MG63 (cell line): ENCODE measurements around the gene HDAC4. TPM values are rescaled to one million over a fixed set of nuclear protein-coding genes. Genes with fewer than 3 reads are reported as not detected.
A peak's percentile ranks its signal among the peaks of the same experiment; 100 is the strongest.

Experiments
- DNase-seq: peaks from one replicate; pipeline ENCODE4 v3.0.0-alpha.2; 2020
- H3K27me3 ChIP-seq: fragments of 250-450 bp; sonication (Bioruptor Pico); 2 replicates; pipeline ENCODE4 v1.5.1; 2020; ENCODE audit warnings: mild to moderate bottlenecking, moderate library complexity
- H3K36me3 ChIP-seq: fragments of 250-450 bp; sonication (Bioruptor Pico); 2 replicates; pipeline ENCODE4 v1.5.1; 2020; ENCODE audit warnings: mild to moderate bottlenecking, moderate library complexity
- H3K4me3 ChIP-seq: fragments of 250-450 bp; sonication (Bioruptor Pico); 2 replicates; pipeline ENCODE4 v1.5.1; 2020; ENCODE audit warnings: mild to moderate bottlenecking, moderate library complexity
- H3K9me3 ChIP-seq: fragments of 250-450 bp; sonication (Bioruptor Pico); 2 replicates; pipeline ENCODE4 v1.5.1; 2020; ENCODE audit warnings: mild to moderate bottlenecking, moderate library complexity
- total RNA-seq: library from RNA; depleted of rRNA; stranded (reverse); fragments of >200 nt; shearing (Covaris generic); gene quantifications from 2 replicates; pipeline ENCODE4 v1.2.3, GENCODE V29; 2014; ENCODE audit warnings: low replicate concordance

Gene HDAC4
- total RNA-seq, 1 experiment from 2014 or later, result 27.3 TPM

DNA sequence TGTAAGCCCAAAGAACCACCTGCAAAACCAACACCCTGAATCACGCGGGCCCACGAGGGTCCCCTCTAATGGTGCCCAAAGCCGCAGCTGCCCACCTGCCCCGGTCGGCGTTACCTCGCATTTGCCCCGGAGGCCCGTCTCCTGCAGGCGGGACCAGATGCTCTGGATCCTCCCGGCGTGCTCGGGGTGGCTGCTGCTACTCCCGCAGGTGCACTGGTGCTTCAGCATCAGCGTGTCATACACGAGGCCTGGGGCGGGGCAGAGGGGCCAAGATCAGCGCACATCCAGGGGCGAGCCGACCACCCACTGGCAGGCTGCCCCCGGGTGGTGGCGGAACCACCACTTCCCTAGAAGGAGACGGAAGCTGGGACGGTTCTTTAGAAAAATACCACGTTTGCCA, 292.9 kb downstream of the HDAC4 start:
- no peak overlapping the region for H3K4me3 ChIP-seq
- no peaks in the 10 kb centered on the region for H3K9me3 ChIP-seq
- no peaks in the 10 kb centered on the region; the same call in 1 of the 2 replicates for H3K36me3 ChIP-seq
- no peak for DNase-seq
- H3K27me3 ChIP-seq, result no peaks in the 10 kb centered on the region

DNA sequence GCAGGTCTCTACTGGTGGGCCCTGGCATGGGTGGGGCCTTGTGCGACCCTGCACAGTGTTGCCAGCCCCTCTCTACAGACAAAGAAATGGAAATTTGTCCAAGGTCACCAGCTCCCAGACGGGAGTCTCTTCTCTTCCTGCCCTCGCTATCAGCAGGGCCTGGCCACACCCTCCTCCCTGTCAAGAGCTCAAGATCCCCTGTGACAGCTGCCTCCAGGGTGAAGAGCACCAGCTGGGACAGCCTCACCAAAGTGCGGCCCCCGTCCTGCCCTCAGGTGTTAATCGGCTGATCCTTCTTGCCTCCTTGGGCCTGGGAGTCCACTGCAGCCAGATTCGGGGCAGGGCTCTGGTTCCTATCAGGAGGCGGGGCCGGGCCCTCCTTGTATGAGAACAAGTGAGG, 293.9 kb downstream of the HDAC4 start:
- H3K9me3 ChIP-seq, result no peaks in the 10 kb centered on the region
- DNase-seq, result no peak
- H3K36me3 ChIP-seq, result no peaks in the 10 kb centered on the region; the same call in 1 of the 2 replicates
- no peak overlapping the region for H3K4me3 ChIP-seq
- H3K27me3 ChIP-seq, result no peaks in the 10 kb centered on the region

DNA sequence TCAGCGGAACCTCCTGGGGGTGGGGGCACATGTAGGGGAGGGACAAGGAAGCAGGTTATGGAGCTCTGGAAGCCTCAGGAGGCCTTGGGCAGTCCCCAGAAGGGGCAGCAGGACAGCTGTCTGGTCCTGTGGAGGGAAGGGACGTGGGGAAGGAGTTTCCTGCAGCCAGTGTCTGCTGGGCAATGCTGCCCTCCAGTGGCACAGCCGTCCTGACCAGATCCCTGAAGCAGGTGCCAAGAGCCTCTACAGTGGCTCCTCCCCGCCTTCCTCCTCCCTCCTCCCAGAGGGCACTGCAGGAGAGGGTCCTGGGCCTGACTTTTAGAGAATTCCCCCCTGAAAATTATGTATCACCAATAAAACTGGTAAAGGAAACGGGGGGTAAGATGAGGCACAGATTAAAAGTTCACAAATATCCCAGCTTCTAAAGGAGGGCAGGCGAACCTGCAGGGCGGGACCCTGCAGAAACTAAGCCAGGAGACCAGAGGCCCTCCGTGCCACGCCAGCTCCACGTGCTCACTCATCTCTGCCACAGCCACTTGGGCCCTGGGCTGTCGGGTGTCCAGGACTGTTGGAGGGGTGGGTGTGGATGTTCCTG, 294.4 kb downstream of the HDAC4 start:
- no peaks in the 10 kb centered on the region for H3K9me3 ChIP-seq
- no peaks in the 10 kb centered on the region for H3K27me3 ChIP-seq
- DNase-seq, result peak; percentile 69
- no peak overlapping the region for H3K4me3 ChIP-seq
- no peaks in the 10 kb centered on the region; the same call in 1 of the 2 replicates for H3K36me3 ChIP-seq

DNA sequence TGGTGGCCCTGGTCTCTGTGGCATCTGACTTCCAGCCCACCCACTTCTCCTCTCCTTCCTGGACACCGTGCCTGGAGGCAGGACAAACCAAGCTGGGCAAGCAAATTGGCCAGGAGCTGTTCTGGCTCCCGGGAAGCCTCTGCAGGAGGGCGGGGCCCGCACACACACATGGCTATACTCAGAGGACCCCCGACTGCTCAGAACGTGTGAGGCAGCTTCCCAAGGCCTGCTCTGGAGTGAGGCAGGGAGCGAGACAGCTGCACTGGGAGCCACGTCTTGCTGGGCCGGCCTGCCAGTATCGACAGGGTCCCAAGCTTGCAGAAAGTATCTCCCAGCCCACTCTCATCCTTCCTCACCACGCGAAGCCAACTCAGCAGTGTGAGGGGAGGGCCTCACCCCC, 295.6 kb downstream of the HDAC4 start:
- DNase-seq, result no peak
- Histone ChIP-seq H3K4me3 (no peak overlapping the region), H3K27me3 (no peaks in the 10 kb centered on the region), H3K9me3 (no peaks in the 10 kb centered on the region), H3K36me3 (no peaks in the 10 kb centered on the region; the same call in none of the 2 replicates)

DNA sequence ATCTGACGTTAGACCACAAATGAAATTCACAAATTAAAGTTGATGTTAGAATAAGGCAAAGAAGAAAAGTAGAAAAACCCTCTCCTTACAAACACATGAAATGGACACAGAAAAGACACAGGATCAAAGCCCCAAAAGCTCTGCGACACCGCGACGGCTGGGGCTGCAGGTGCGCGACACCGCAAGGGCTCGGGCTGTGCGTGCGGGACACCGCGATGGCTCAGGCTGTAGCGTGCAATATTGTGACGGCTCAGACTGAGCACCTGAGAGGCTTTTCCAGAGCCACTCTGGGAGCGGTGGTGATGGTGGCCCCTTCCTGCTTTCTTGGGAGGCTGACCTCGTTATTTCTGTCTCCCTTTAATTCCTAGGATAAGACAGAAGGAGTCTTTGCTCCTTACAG, 296.0 kb downstream of the HDAC4 start:
- Histone ChIP-seq H3K27me3 (no peaks in the 10 kb centered on the region), H3K36me3 (no peaks in the 10 kb centered on the region; the same call in none of the 2 replicates), H3K4me3 (no peak overlapping the region), H3K9me3 (no peaks in the 10 kb centered on the region)
- DNase-seq, result no peak

DNA sequence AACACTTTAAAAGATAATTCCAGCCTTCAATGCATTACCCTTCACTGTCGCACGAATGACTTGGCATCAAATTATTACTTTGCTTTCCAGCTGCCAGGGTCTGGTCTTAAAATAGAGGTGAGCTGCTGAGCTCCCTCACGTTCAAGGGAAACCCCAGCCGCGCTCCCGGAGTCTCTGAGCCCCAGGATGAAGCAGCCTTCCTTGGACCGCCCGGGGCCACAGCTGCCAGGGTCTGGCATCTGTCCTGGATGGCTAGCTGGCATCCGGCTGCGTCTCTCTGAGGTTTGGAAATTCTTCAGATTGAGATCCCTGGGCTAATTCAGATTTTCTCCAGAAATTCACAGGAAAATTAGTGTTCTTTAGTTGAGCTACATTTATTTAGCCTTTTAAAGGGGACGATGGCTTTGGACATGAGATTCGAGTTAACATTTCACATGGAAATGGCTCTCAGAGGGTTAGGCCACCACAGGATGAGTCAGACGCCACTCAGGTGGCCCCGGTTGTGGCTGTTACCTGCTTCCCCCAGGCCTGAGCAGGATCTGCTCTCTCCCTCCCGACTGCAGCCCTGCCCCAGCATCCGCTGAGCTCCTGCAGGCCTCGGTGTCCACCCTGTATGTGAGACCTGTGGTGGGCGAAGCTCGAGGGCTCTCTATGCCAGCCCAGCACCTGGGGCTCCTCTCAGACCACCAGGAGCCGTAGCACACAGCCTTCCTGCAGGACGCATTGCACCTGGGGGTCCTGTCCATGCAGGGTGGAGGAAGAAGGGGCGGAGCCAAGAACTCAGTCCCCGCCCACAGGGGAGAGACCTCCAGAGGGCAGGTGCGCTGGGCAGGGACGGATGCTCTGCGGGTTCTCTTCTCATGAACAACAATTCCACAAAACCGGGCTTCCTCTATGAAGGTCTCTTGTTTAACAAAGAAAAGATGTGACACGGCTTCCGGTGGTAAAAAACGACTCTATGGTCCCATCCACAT, 297.4 kb downstream of the HDAC4 start:
- Histone ChIP-seq H3K36me3 (peaks cover 3% of the 10 kb centered on the region), H3K27me3 (no peaks in the 10 kb centered on the region), H3K4me3 (no peak overlapping the region), H3K9me3 (no peaks in the 10 kb centered on the region)
- peak; percentile 79 for DNase-seq

DNA sequence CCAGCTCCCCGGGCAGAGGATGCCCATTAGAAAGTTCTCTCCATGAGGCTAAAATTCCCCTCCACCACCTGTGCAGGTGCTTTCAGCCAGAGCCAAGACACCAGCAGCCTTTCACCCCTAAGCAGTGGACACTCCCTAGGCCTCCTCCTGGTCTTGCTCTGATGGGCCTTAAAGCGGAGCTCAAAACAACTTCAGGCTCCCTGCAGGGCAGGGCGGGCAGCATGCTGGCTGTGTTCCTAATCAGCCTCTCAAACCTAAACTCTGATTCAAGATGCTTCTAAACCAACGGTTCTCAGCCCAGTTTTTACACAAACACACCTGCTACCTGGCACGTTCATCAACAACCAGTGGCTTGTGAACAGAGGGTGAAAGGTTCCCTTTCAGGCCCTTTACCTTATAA, 298.6 kb downstream of the HDAC4 start:
- no peak for DNase-seq
- Histone ChIP-seq H3K27me3 (no peaks in the 10 kb centered on the region), H3K9me3 (no peaks in the 10 kb centered on the region), H3K36me3 (peaks cover 3% of the 10 kb centered on the region), H3K4me3 (no peak overlapping the region)

DNA sequence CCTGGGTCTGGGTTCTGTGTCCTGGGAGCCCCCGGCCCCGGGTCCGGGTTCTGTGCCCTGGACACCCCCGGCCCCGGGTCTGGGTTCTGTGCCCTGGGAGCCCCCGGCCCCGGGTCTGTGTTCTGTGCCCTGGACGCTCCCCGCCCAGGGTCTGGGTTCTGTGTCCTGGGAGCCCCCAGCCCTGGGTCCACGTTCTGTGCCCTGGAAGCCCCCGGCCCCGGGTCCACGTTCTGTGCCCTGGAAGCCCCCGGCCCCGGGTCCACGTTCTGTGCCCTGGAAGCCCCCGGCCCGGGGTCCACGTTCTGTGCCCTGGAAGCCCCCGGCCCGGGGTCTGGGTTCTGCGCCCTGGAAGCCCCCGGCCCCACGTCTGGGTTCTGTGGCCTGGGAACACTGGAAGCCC, 299.0 kb downstream of the HDAC4 start:
- Histone ChIP-seq H3K36me3 (peaks cover 3% of the 10 kb centered on the region), H3K4me3 (no peak overlapping the region), H3K27me3 (no peaks in the 10 kb centered on the region), H3K9me3 (no peaks in the 10 kb centered on the region)
- no peak for DNase-seq

DNA sequence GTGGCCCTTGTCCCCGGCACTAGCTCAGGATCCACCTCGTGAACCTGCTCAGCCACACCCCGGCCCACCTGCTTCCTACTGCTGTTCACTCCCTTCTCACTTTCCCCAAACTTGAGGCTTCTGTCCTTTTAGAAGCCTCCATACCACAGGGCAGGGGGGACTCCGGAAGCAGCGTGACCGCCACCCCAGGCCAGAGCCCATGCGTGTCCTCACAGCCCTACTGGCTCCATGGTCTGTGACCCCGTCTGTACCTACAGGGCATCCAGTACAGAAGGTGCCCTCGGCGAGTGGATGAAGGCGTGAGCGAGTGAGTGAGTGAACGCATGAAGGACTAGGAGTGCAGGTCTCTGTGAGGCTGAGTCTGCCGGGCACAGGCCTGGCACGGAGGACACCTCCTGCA, 299.7 kb downstream of the HDAC4 start:
- H3K36me3 ChIP-seq, result peaks cover 3% of the 10 kb centered on the region; the same call in 1 of the 2 replicates
- no peaks in the 10 kb centered on the region for H3K27me3 ChIP-seq
- H3K4me3 ChIP-seq, result no peak overlapping the region
- no peak for DNase-seq
- H3K9me3 ChIP-seq, result no peaks in the 10 kb centered on the region

DNA sequence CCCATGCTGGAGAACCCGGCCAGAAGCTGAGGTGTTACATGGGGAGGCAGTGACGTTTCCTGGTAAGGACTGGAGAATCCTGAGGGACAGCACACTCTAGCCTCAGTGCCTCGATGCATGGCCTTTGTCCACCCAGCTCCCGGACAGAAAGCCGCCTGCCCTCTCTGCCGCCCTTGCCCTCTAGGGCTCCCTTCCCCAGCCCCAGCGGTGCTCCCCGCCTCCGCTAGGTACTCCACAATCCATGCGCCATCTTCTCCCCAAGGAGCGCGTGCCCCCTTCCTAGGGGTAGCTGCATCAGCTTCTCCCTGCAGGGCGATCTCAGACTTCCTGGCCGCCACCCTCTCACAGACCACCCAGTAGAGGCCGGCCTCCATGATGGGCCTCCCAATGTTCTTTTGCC, 301.3 kb downstream of the HDAC4 start:
- Histone ChIP-seq H3K9me3 (no peaks in the 10 kb centered on the region), H3K36me3 (peaks cover 3% of the 10 kb centered on the region; the same call in 1 of the 2 replicates), H3K27me3 (no peaks in the 10 kb centered on the region), H3K4me3 (no peak overlapping the region)
- no peak for DNase-seq

DNA sequence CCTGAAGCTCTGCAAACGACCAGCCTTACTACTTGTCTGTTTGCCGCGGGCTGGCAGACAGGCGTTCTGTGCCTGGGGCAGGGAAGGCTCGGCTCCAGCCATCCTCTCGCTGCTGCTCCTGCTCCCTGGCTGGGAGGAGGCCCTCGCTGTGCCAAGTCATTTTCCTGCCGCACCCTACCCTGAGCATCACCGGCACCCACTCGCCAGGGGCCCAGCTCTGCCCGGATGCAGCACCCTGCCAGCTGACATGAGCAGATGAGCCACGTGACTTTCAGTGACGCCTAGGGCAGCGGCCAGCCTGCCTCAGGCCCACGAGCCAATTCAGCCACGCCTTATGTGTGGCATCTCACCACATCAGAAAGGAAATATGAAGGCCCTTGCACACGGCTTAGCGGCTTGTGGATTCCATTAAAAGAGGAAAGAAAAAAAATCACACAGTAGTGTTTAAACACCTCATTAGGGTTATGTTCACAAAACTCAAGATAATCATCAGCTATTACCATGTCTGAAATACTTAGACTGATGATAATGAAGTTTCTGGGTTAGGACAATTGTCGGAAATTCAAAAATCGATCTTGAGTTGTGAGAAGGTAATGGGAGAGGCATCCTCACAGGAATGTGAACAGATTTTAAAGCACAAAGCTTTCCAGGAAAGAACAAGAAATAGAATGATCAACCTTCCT, 302.4 kb downstream of the HDAC4 start:
- H3K27me3 ChIP-seq, result no peaks in the 10 kb centered on the region
- DNase-seq, result peak; percentile 98
- peaks cover 3% of the 10 kb centered on the region; the same call in 1 of the 2 replicates for H3K36me3 ChIP-seq
- H3K9me3 ChIP-seq, result no peaks in the 10 kb centered on the region
- H3K4me3 ChIP-seq, result no peak overlapping the region

DNA sequence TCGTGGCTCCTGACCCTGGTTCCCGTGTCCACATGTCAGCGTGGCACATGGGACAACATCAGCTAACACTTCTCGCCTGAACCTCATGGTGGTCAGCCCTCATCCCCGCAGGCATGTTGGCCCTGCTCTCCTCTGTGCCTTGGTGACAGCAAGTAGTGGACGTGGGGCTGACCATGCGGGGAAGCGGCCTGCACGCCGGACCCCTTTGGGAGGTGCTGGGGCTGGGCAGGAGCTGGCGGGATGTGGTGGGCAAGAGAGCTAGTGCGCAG, 303.5 kb downstream of the HDAC4 start:
- Histone ChIP-seq H3K4me3 (no peak overlapping the region), H3K36me3 (peaks cover 3% of the 10 kb centered on the region; the same call in 1 of the 2 replicates), H3K27me3 (no peaks in the 10 kb centered on the region), H3K9me3 (no peaks in the 10 kb centered on the region)
- no peak for DNase-seq

DNA sequence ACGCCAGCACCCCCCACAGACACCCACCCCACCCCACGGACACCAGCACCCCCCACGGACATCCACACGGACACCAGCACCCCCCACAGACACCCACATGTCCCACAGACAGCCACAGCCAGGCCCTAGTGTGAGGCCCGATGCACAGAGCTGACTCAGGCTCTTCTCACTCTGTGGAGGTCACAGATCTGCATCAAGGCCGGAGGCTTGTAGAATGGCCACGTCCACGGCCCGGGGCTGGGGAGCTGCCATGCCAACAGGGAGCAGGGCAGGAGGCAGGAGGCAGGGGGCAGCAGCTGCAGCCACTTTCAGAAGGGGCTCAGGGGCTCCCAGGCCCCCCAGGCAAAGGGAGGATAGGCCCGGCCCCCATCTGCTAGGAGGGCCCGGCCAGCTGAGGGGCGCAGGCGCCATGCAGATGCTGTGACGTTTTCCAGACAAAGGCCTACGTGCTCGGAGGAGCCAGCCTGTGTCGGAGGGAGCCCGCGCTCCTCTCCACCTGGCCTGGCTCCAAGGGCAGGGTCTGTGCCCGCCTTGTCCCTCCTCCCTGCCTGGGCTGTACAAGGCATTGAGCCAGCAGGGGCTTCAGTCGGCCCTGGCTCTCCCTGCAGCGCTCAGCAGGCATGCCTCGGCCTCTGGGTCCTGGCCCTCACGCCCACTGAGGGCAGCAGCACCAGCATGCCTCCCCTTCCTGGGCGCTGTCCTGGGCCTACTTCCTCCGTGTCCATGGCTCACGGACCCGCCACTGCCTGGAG, 304.0 kb downstream of the HDAC4 start:
- no peak overlapping the region for H3K4me3 ChIP-seq
- H3K9me3 ChIP-seq, result no peaks in the 10 kb centered on the region
- no peak for DNase-seq
- H3K36me3 ChIP-seq, result peaks cover 3% of the 10 kb centered on the region; the same call in 1 of the 2 replicates
- H3K27me3 ChIP-seq, result no peaks in the 10 kb centered on the region

DNA sequence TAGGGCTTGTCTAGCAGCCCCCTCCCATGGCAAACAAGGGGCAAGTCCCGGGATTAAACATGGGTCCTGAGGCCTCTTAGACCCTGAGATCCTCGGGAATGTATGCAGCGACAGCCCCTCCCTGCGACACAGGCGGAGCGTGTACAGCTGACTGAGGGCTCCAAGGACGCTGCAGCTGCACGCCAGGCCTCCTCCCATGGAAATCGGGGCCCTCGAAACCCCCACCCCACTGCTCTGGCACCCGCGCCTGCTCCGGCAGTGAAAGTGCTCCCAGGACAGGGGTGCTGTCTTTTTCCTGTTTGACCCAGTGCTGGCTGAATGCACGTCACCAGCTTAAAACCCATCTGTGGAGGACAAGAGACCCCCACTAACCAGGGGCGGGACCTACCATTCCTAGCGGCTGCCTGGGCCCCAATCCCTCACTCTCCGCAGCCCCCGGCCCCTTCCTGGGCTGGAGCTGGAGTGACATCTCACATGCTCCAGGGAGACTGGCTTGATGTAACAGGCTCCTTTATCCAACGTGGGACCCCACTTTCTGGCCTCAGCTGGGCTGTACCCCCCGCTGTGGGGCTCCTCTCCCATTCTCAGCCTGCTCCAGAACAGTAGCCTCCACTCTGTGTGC, 305.2 kb downstream of the HDAC4 start:
- H3K27me3 ChIP-seq, result no peaks in the 10 kb centered on the region
- no peak overlapping the region for H3K4me3 ChIP-seq
- no peak for DNase-seq
- peaks cover 3% of the 10 kb centered on the region; the same call in 1 of the 2 replicates for H3K36me3 ChIP-seq
- H3K9me3 ChIP-seq, result no peaks in the 10 kb centered on the region

DNA sequence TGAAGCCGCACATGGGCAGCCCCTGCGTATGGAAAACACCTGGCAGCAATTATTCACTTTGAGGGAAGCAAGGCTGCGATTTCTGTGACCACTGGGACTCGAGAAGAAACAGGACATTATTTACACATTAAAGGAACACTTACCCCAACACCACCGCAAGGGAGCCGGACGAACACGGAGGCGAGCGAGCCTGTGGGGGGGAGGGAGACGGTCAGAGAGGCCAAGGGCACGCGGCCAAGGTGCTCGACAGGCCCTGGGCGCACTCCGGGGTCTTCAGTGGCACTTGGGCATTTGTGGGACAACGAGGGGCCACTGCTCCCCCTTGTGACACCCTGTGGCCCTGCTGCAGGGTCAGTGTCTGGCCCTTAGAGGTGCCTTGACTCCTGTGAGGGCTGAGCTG, 306.0 kb downstream of the HDAC4 start:
- no peaks in the 10 kb centered on the region for H3K9me3 ChIP-seq
- no peak overlapping the region for H3K4me3 ChIP-seq
- peaks cover 3% of the 10 kb centered on the region; the same call in 1 of the 2 replicates for H3K36me3 ChIP-seq
- DNase-seq, result no peak
- H3K27me3 ChIP-seq, result no peaks in the 10 kb centered on the region

DNA sequence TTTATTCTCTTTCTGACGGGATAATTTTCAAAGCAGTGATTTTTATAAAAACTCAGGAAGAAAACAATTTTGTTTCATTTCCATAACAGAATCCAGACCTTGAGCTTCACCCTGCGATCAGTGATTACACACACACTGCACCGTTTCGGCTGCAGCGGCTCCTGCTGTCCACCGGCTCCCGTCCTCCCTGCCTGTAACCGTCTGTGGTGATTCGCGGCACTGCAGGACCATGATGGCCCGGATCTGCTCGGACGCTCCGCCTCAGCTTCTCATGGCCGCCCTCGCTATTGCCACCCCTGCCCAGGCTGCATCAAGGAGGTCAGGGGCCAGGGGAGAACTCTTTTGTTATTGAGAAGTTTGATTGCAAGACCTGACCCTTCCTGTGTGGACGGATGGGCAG, 306.9 kb downstream of the HDAC4 start:
- Histone ChIP-seq H3K27me3 (no peaks in the 10 kb centered on the region), H3K36me3 (peaks cover 3% of the 10 kb centered on the region; the same call in 1 of the 2 replicates), H3K4me3 (no peak overlapping the region), H3K9me3 (no peaks in the 10 kb centered on the region)
- no peak for DNase-seq
